K562 (cell line): Measurements from ENCODE around the gene DAPK3. TPM values are rescaled to one million over a fixed set of nuclear protein-coding genes. Genes with fewer than 3 reads are reported as not detected.
A peak's percentile ranks its signal among the peaks of the same experiment; 100 is the strongest.

Experiments used
- ATF2 ChIP-seq: sonication (generic); formaldehyde crosslinking; IDR thresholded peaks from 2 replicates; pipeline ENCODE4 v1.8.1; 2022; ENCODE audit warnings: missing genetic modification reagents
- BMI1 ChIP-seq: fragments of 150-350 bp; IDR thresholded peaks from 2 replicates; pipeline ENCODE4 v1.6.1; 2014; ENCODE audit warnings: low read length
- CBX2 ChIP-seq: fragments of 200-600 bp; sonication (generic); IDR thresholded peaks from one replicate; pipeline ENCODE4 v1.6.1; 2012; ENCODE audit warnings: mild to moderate bottlenecking, low read length, inconsistent platforms; ENCODE audit not compliant: insufficient read depth, poor library complexity, severe bottlenecking
- CBX5 ChIP-seq: IDR thresholded peaks from 2 replicates; pipeline ENCODE4 v1.6.1; 2014; ENCODE audit warnings: low read depth, borderline replicate concordance
- DNMT1 ChIP-seq: fragments of 450-650 bp; IDR thresholded peaks from 2 replicates; pipeline ENCODE4 v1.6.1; 2016; ENCODE audit warnings: antibody characterized with exemption, mild to moderate bottlenecking
- GABPB1 ChIP-seq: sonication (generic); formaldehyde crosslinking; IDR thresholded peaks from 2 replicates; pipeline ENCODE4 v1.8.0; 2022; ENCODE audit warnings: mild to moderate bottlenecking, missing genetic modification reagents
- HDAC1 ChIP-seq, 2 experiments: fragments of 450-650 bp; IDR thresholded peaks; 2 replicates each; pipeline ENCODE4 v1.6.1; 2016 to 2017; ENCODE audit warnings: inconsistent platforms in 1 of 2, mild to moderate bottlenecking in 1 of 2, moderate library complexity in 1 of 2
- HMG20B ChIP-seq: fragments of 250-450 bp; sonication (Bioruptor Pico); IDR thresholded peaks from 2 replicates; pipeline ENCODE4 v1.5.0; 2021; ENCODE audit warnings: mild to moderate bottlenecking
- HMGN3 ChIP-seq: IDR thresholded peaks from 2 replicates; pipeline ENCODE4 v1.6.1; 2011; ENCODE audit warnings: borderline replicate concordance, low read depth, mild to moderate bottlenecking, mixed read lengths, low read length; ENCODE audit not compliant: insufficient read length; ENCODE audit errors: extremely low read depth
- KDM1A ChIP-seq, 2 experiments: fragments of 450-650 bp; IDR thresholded peaks; 2 replicates each; pipeline ENCODE4 v1.6.1; 2016; ENCODE audit warnings: mild to moderate bottlenecking in 2 of 2
- KDM2B ChIP-seq: fragments of 250-450 bp; sonication (Bioruptor Pico); IDR thresholded peaks from 2 replicates; pipeline ENCODE4 v1.8.0; 2021; ENCODE audit warnings: mild to moderate bottlenecking, moderate library complexity
- KHSRP ChIP-seq: fragments of 450-650 bp; IDR thresholded peaks from 2 replicates; pipeline ENCODE4 v1.6.1; 2017
- L3MBTL2 ChIP-seq: fragments of 450-650 bp; IDR thresholded peaks from 2 replicates; pipeline ENCODE4 v1.6.1; 2016; ENCODE audit warnings: mild to moderate bottlenecking, moderate library complexity
- MYNN ChIP-seq, 2 experiments: sonication (generic); formaldehyde crosslinking in 1 of 2; IDR thresholded peaks; 2 replicates each; pipeline versions ENCODE4 v1.5.0 to v1.6.1; 2016 to 2020; ENCODE audit warnings: antibody characterized with exemption in 1 of 2, missing genetic modification reagents in 1 of 2
- NR3C1 ChIP-seq: sonication (generic); formaldehyde crosslinking; IDR thresholded peaks from 2 replicates; pipeline ENCODE4 v1.8.1; 2022; ENCODE audit warnings: missing genetic modification reagents
- PCBP1 ChIP-seq: fragments of 200-400 bp; formaldehyde crosslinking; IDR thresholded peaks from 2 replicates; pipeline ENCODE4 v1.6.1; 2018; ENCODE audit warnings: mild to moderate bottlenecking, low read depth, low read length; ENCODE audit not compliant: poor library complexity, severe bottlenecking
- POLR3G ChIP-seq: IDR thresholded peaks from 2 replicates; pipeline ENCODE4 v1.6.1; 2011; ENCODE audit not compliant: insufficient read length, insufficient replicate concordance; ENCODE audit errors: extremely low read depth
- RCOR1 ChIP-seq, 2 experiments: IDR thresholded peaks; 2 replicates each; pipeline ENCODE4 v1.6.1; 2012; ENCODE audit warnings: low read depth in 2 of 2, low read length in 2 of 2, borderline replicate concordance in 1 of 2, improper control_type of control experiment in 1 of 2
- RUNX1 ChIP-seq: sonication (generic); IDR thresholded peaks from 2 replicates; pipeline ENCODE4 v1.6.1; 2016; ENCODE audit warnings: antibody characterized with exemption, low read depth
- SFPQ ChIP-seq: fragments of 200-400 bp; formaldehyde crosslinking; IDR thresholded peaks from 2 replicates; pipeline ENCODE4 v1.6.1; 2017; ENCODE audit warnings: mild to moderate bottlenecking, low read depth, low read length, moderate library complexity
- SMARCE1 ChIP-seq: fragments of 450-650 bp; IDR thresholded peaks from 2 replicates; pipeline ENCODE4 v1.7.1; 2016; ENCODE audit warnings: mild to moderate bottlenecking
- TAF9B ChIP-seq: fragments of 450-650 bp; IDR thresholded peaks from 2 replicates; pipeline ENCODE4 v1.6.1; 2018; ENCODE audit warnings: mild to moderate bottlenecking; ENCODE audit not compliant: partially characterized antibody
- TGIF2 ChIP-seq: sonication (generic); formaldehyde crosslinking; IDR thresholded peaks from 2 replicates; pipeline ENCODE4 v1.8.1; 2022; ENCODE audit warnings: mild to moderate bottlenecking, missing genetic modification reagents, moderate library complexity
- ZBTB34 ChIP-seq: fragments of 250-450 bp; sonication (Bioruptor Pico); IDR thresholded peaks from 2 replicates; pipeline ENCODE4 v1.8.0; 2021; ENCODE audit warnings: mild to moderate bottlenecking, moderate library complexity
- ZNF134 ChIP-seq: fragments of 250-450 bp; sonication (Bioruptor Pico); conservative IDR thresholded peaks from 2 replicates; pipeline ENCODE4 v1.4.0; 2020
- ZNF143 ChIP-seq: sonication (generic); formaldehyde crosslinking; IDR thresholded peaks from 2 replicates; pipeline ENCODE4 v1.9.0; 2022; ENCODE audit warnings: mild to moderate bottlenecking, missing genetic modification reagents
- ZNF347 ChIP-seq: fragments of 450-650 bp; formaldehyde crosslinking; IDR thresholded peaks from 2 replicates; pipeline ENCODE4 v1.4.0; 2020; ENCODE audit warnings: low read depth, mild to moderate bottlenecking, moderate library complexity
- ZNF589 ChIP-seq: fragments of 200-800 bp; sonication (Bioruptor generic); IDR thresholded peaks from 2 replicates; pipeline ENCODE4 v1.6.1; 2016; ENCODE audit warnings: low read depth, missing genetic modification characterization, missing compliant biosample characterization
- polyA plus RNA-seq, 8 experiments: library from polyadenylated mRNA; depleted of rRNA in 4 of 8; stranded (reverse) in 5 of 8; unstranded in 3 of 8; fragments of >200 nt; fragmentation: Nextera tagmentation in 2 of 8; fragmentation: Illumina TruSeq in 1 of 8; extraction: Ambion mirVana in 2 of 8; extraction: Trizol in 1 of 8; gene quantifications; 2 replicates each; pipeline versions ENCODE4 v1.2.1 to v1.2.3, GENCODE V29; 2011 to 2014; ENCODE audit warnings: inconsistent platforms in 1 of 8, missing spikeins in 1 of 8
- total RNA-seq, 7 experiments: library from RNA; depleted of rRNA in 6 of 7; stranded (reverse); fragments of >200 nt in 6 of 7; fragmentation: Illumina TruSeq in 2 of 7; extraction: Trizol in 2 of 7; gene quantifications; 2 replicates each; pipeline versions ENCODE4 v1.2.1 to v1.2.3, GENCODE V29; 2011 to 2021; ENCODE audit warnings: low replicate concordance in 1 of 7

DAPK3 gene
- total and polyA plus RNA-seq, 9 of the 15 experiments (the other 6 are each of a cell fraction or from before 2014, with no cell fraction given), result 0.14 to 63.4 (median 25.0) TPM

- TF ChIP-seq MYNN (IDR thresholded peaks at IDR 0.05), result no peak
- TF ChIP-seq MYNN (CRISPR knock-in tag; IDR thresholded peaks at IDR 0.05), result no peak
- no peak for TF ChIP-seq DNMT1
- TF ChIP-seq KHSRP, result no peak
- TF ChIP-seq KDM1A (IDR thresholded peaks at IDR 0.05), result peak; percentile 64 to 81; a peak in 3 of 4 replicates
- no peak for TF ChIP-seq TAF9B
- no peak for TF ChIP-seq POLR3G
- no peak for TF ChIP-seq HMG20B
- no peak for TF ChIP-seq SMARCE1
- TF ChIP-seq L3MBTL2, result no peak
- TF ChIP-seq GABPB1, result no peak
- no peak for TF ChIP-seq ZNF143 (CRISPR knock-in tag)
- no peak for TF ChIP-seq ZNF589 (CRISPR knock-in tag)
- TF ChIP-seq HMGN3, result no peak
- no peak for TF ChIP-seq PCBP1
- no peak for TF ChIP-seq KDM2B
- peak; percentile 69; the same call in 1 of the 2 replicates for TF ChIP-seq CBX5
- no peak for TF ChIP-seq ZNF347 (CRISPR knock-in tag)
- TF ChIP-seq NR3C1, result no peak
- TF ChIP-seq RCOR1 (IDR thresholded peaks at IDR 0.05; ENCODE audit: borderline replicate concordance in 1 of 2, low read depth in 2 of 2, low read length in 2 of 2), result peak in 1 of 2 experiments; percentile 55; a peak in 1 of 4 replicates
- TF ChIP-seq ATF2 (CRISPR knock-in tag), result no peak
- no peak for TF ChIP-seq RUNX1
- TF ChIP-seq ZBTB34 (CRISPR knock-in tag), result no peak
- TF ChIP-seq BMI1, result no peak
- no peak for TF ChIP-seq ZNF134 (CRISPR knock-in tag)
- TF ChIP-seq CBX2, result no peak
- TF ChIP-seq TGIF2 (CRISPR knock-in tag), result no peak
- TF ChIP-seq SFPQ, result no peak
- TF ChIP-seq HDAC1 (IDR thresholded peaks at IDR 0.05), result peak in 1 of 2 experiments; percentile 20; a peak in 1 of 4 replicates
These were observed 60.8 kb downstream of the DAPK3 start (continued) for GRCh38 chr19:3910105-3910504.
